ENCODE results near the gene CLSTN2. TPM values are rescaled to one million over a fixed set of nuclear protein-coding genes. Genes with fewer than 3 reads are reported as not detected.

The CLSTN2 gene
- total RNA-seq, 1 experiment from 2014 or later: 0.02 TPM

GRCh38 chr3:140465988-140466387 is 531.0 kb downstream of the CLSTN2 start:
- Histone ChIP-seq H3K36me3 (ENCODE audit: control insufficient read depth in 1 of 2, insufficient read depth in 2 of 2, low read length in 2 of 2) (no peaks in the 10 kb centered on the region), H3K9me2 (ENCODE audit: insufficient read depth) (no peaks in the 10 kb centered on the region), H3K9ac (ENCODE audit: low read length) (no peak overlapping the region), H3K27me3 (ENCODE audit: insufficient read depth, low read length) (peaks cover 53% of the 10 kb centered on the region), H3K9me3 (ENCODE audit: control insufficient read depth in 1 of 2, insufficient read depth in 1 of 2, low read depth in 1 of 2, low read length in 2 of 2) (no peaks in the 10 kb centered on the region), H4K20me1 (ENCODE audit: insufficient read depth) (no peaks in the 10 kb centered on the region), H3K27ac (ENCODE audit: low read depth, low read length) (no peak overlapping the region), H2AFZ (ENCODE audit: low read depth, low read length, poor library complexity, severe bottlenecking) (no peak overlapping the region), H3K4me2 (ENCODE audit: low read length) (no peak overlapping the region), H3K79me2 (ENCODE audit: insufficient read depth, low read length) (no peaks in the 10 kb centered on the region), H3K4me1 (ENCODE audit: control insufficient read depth in 1 of 2, insufficient read depth in 2 of 2, low read length in 2 of 2) (peaks cover 0 to 10% of the 10 kb centered on the region in 2 experiments; a peak in 1 of 4 replicates), H3K4me3 (replicated peaks in 1 of 2; ENCODE audit: low read depth in 1 of 2, low read length in 2 of 2) (no peak overlapping the region)
- ATAC-seq (no peak), DNase-seq (ENCODE audit: low read depth, low spot score) (no peak)
- intact Hi-C loops (cut with micrococcal nuclease): no loop called here
- CTCF ChIA-PET: no interaction called here
- TF ChIP-seq POLR2A (IDR thresholded peaks at IDR 0.05; ENCODE audit: borderline replicate concordance, extremely low read depth, insufficient read depth, insufficient read length) (no peak), SRF (IDR thresholded peaks at IDR 0.05; ENCODE audit: low read depth) (no peak)
- no TSS peak for BruUV-seq (replicated peaks)
- RAD21 ChIA-PET (ENCODE audit: low non-redundant PET in 1 of 2, low total read pairs in 2 of 2, uncharacterized antibody in 2 of 2, unreplicated experiment in 2 of 2): no interaction called here
- POLR2A ChIA-PET: no interaction called here

- no peaks in the 10 kb centered on the region for H4K20me1 ChIP-seq (ENCODE audit: insufficient read depth)
- H3K4me2 ChIP-seq (ENCODE audit: low read length): no peak overlapping the region
- intact Hi-C loops (cut with micrococcal nuclease): no loop called here
- H3K27me3 ChIP-seq (ENCODE audit: insufficient read depth, low read length): peaks cover 54% of the 10 kb centered on the region
- POLR2A ChIA-PET: no interaction called here
- H3K79me2 ChIP-seq (ENCODE audit: insufficient read depth, low read length): no peaks in the 10 kb centered on the region
- H3K4me3 ChIP-seq (replicated peaks in 1 of 2; ENCODE audit: low read depth in 1 of 2, low read length in 2 of 2): no peak overlapping the region
- H3K9ac ChIP-seq (ENCODE audit: low read length): no peak overlapping the region
- peaks cover 0 to 10% of the 10 kb centered on the region in 2 experiments; a peak in 1 of 4 replicates for H3K4me1 ChIP-seq (ENCODE audit: control insufficient read depth in 1 of 2, insufficient read depth in 2 of 2, low read length in 2 of 2)
- DNase-seq (ENCODE audit: low read depth, low spot score) (no peak), ATAC-seq (no peak)
- H3K9me3 ChIP-seq (ENCODE audit: control insufficient read depth in 1 of 2, insufficient read depth in 1 of 2, low read depth in 1 of 2, low read length in 2 of 2): no peaks in the 10 kb centered on the region
- no TSS peak for BruUV-seq (replicated peaks)
- CTCF ChIA-PET: no interaction called here
- no peak overlapping the region for H2AFZ ChIP-seq (ENCODE audit: low read depth, low read length, poor library complexity, severe bottlenecking)
- no peaks in the 10 kb centered on the region for H3K36me3 ChIP-seq (ENCODE audit: control insufficient read depth in 1 of 2, insufficient read depth in 2 of 2, low read length in 2 of 2)
- H3K9me2 ChIP-seq (ENCODE audit: insufficient read depth): no peaks in the 10 kb centered on the region
- TF ChIP-seq SIN3A (IDR thresholded peaks at IDR 0.05; ENCODE audit: low read depth) (no peak), EGR1 (IDR thresholded peaks at IDR 0.05; ENCODE audit: low read depth) (no peak), ATF3 (IDR thresholded peaks at IDR 0.05) (no peak), FOSL1 (IDR thresholded peaks at IDR 0.05; ENCODE audit: low read depth) (no peak), CBX3 (IDR thresholded peaks at IDR 0.05; ENCODE audit: low read depth) (no peak), TCF7L2 (IDR thresholded peaks at IDR 0.05; ENCODE audit: borderline replicate concordance, extremely low read depth, insufficient read depth, insufficient read length) (no peak), ZBTB33 (IDR thresholded peaks at IDR 0.05; ENCODE audit: extremely low read depth, insufficient replicate concordance, low read length) (no peak), ZFX (IDR thresholded peaks at IDR 0.05) (no peak), SRF (IDR thresholded peaks at IDR 0.05; ENCODE audit: low read depth) (no peak), POLR2A (IDR thresholded peaks at IDR 0.05; ENCODE audit: borderline replicate concordance, extremely low read depth, insufficient read depth, insufficient read length) (no peak), POLR2AphosphoS5 (IDR thresholded peaks at IDR 0.05; ENCODE audit: low read depth, low read length) (no peak), CTCF (IDR thresholded peaks at IDR 0.05 in 2 of 3, conservative IDR thresholded peaks at IDR 0.05 in 1 of 3; ENCODE audit: borderline replicate concordance in 1 of 3, insufficient read depth in 1 of 3, low read depth in 2 of 3, low read length in 2 of 3) (no peak), MAX (IDR thresholded peaks at IDR 0.05) (no peak), YY1 (IDR thresholded peaks at IDR 0.05; ENCODE audit: extremely low read depth, insufficient replicate concordance, low read depth, low read length) (no peak), EZH2 (IDR thresholded peaks at IDR 0.05) (no peak), ELF1 (IDR thresholded peaks at IDR 0.05; ENCODE audit: borderline replicate concordance, low read depth) (no peak)
- RAD21 ChIA-PET (ENCODE audit: low non-redundant PET in 1 of 2, low total read pairs in 2 of 2, uncharacterized antibody in 2 of 2, unreplicated experiment in 2 of 2): no interaction called here
- no peak overlapping the region for H3K27ac ChIP-seq (ENCODE audit: low read depth, low read length)
These were observed 531.5 kb downstream of the CLSTN2 start for GRCh38 chr3:140466535-140466934.

Data from HCT116 (cell line).